CD14-positive monocyte (primary cell): Measurements from ENCODE around the gene ACKR2. TPM values are rescaled to one million over a fixed set of nuclear protein-coding genes. Genes with fewer than 3 reads are reported as not detected.

Source experiments
- DNase-seq, 3 donors: peaks; one replicate each; pipeline ENCODE4 v3.0.0-alpha.2; 2011 to 2022
- H2AFZ ChIP-seq: 2 replicates; pipeline ENCODE4 v1.6.0; 2012; ENCODE audit warnings: mild to moderate bottlenecking, low read depth, low read length, inconsistent platforms; ENCODE audit not compliant: insufficient read depth, poor library complexity, severe bottlenecking
- H3K27ac ChIP-seq, 2 donors: 1 replicate in 1 of 2; 2 replicates in 1 of 2; pipeline ENCODE4 v1.5.1; 2012 to 2013; ENCODE audit warnings: low read length in 2 of 2, control low read depth in 1 of 2, inconsistent platforms in 1 of 2, low read depth in 1 of 2, mild to moderate bottlenecking in 1 of 2
- H3K27me3 ChIP-seq, 2 donors: one replicate each; pipeline versions ENCODE4 v1.6.0 to v1.6.1; 2011 to 2013; ENCODE audit warnings: low read length in 2 of 2; ENCODE audit not compliant: control insufficient read depth in 2 of 2, insufficient read depth in 2 of 2
- H3K36me3 ChIP-seq, 2 donors: replicated peaks in 1 of 2; 1 replicate in 1 of 2; 2 replicates in 1 of 2; pipeline versions ENCODE4 v1.5.1 to v1.6.1; 2012 to 2013; ENCODE audit warnings: low read length in 2 of 2, control low read depth in 1 of 2, inconsistent platforms in 1 of 2, mild to moderate bottlenecking in 1 of 2; ENCODE audit not compliant: insufficient read depth in 2 of 2, control insufficient read depth in 1 of 2
- H3K4me1 ChIP-seq, 2 donors: 1 replicate in 1 of 2; 2 replicates in 1 of 2; pipeline versions ENCODE4 v1.5.1 to v1.6.1; 2012 to 2013; ENCODE audit warnings: low read length in 2 of 2, control low read depth in 1 of 2, inconsistent platforms in 1 of 2, mild to moderate bottlenecking in 1 of 2, moderate library complexity in 1 of 2; ENCODE audit not compliant: insufficient read depth in 2 of 2, control insufficient read depth in 1 of 2
- H3K4me2 ChIP-seq: replicated peaks from 2 replicates; pipeline ENCODE3; 2012; ENCODE audit warnings: low read length, moderate library complexity, mild to moderate bottlenecking; ENCODE audit not compliant: poor library complexity, severe bottlenecking; ENCODE audit errors: extremely low read depth
- H3K4me3 ChIP-seq, 3 experiments: fragments of 200-600 bp in 1 of 3; sonication (generic) in 1 of 3; replicated peaks in 1 of 3; 1 replicate in 2 of 3; 2 replicates in 1 of 3; pipeline ENCODE4 v1.5.1; 2011 to 2013; ENCODE audit warnings: low read length in 3 of 3, mild to moderate bottlenecking in 3 of 3, control low read depth in 2 of 3, low read depth in 2 of 3, inconsistent platforms in 1 of 3, moderate library complexity in 1 of 3
- H3K79me2 ChIP-seq: 2 replicates; pipeline ENCODE4 v1.6.0; 2012; ENCODE audit warnings: mild to moderate bottlenecking, control low read depth, inconsistent platforms, low read length, moderate library complexity; ENCODE audit not compliant: insufficient read depth
- H3K9ac ChIP-seq: 2 replicates; pipeline ENCODE4 v1.6.0; 2017; ENCODE audit warnings: low read length, mild to moderate bottlenecking; ENCODE audit not compliant: insufficient read depth, poor library complexity, severe bottlenecking
- H3K9me3 ChIP-seq, 2 donors: replicated peaks in 1 of 2; 1 replicate in 1 of 2; 2 replicates in 1 of 2; pipeline versions ENCODE4 v1.5.1 to v1.6.1; 2012 to 2013; ENCODE audit warnings: low read length in 2 of 2, control low read depth in 1 of 2; ENCODE audit not compliant: control insufficient read depth in 1 of 2, insufficient read depth in 1 of 2
- H4K20me1 ChIP-seq: 2 replicates; pipeline ENCODE4 v1.6.0; 2012; ENCODE audit warnings: mild to moderate bottlenecking, low read length, control low read depth, moderate library complexity; ENCODE audit not compliant: insufficient read depth
- H3K27ac Mint-ChIP-seq, 7 donors: one replicate each; pipeline ENCODE4 v1.8.0; 2020; ENCODE audit warnings: mild to moderate bottlenecking in 7 of 7, mixed read lengths in 7 of 7, moderate library complexity in 6 of 7, inconsistent platforms in 2 of 7
- H3K27me3 Mint-ChIP-seq, 3 donors: one replicate each; pipeline ENCODE4 v1.8.0; 2021 to 2022; ENCODE audit warnings: low read depth in 3 of 3, mild to moderate bottlenecking in 3 of 3, mixed read lengths in 3 of 3, moderate library complexity in 3 of 3, inconsistent platforms in 1 of 3
- H3K36me3 Mint-ChIP-seq, 2 donors: one replicate each; pipeline ENCODE4 v1.8.0; 2020; ENCODE audit warnings: mixed read lengths in 2 of 2, inconsistent platforms in 1 of 2, mild to moderate bottlenecking in 1 of 2
- H3K4me1 Mint-ChIP-seq: one replicate; pipeline ENCODE4 v1.8.0; 2020; ENCODE audit warnings: mild to moderate bottlenecking, mixed read lengths
- H3K4me3 Mint-ChIP-seq, 2 donors: one replicate each; pipeline ENCODE4 v1.8.0; 2020; ENCODE audit warnings: mild to moderate bottlenecking in 2 of 2, mixed read lengths in 2 of 2, moderate library complexity in 1 of 2
- H3K9me3 Mint-ChIP-seq, 7 donors: one replicate each; pipeline ENCODE4 v1.8.0; 2020 to 2022; ENCODE audit warnings: mixed read lengths in 7 of 7, mild to moderate bottlenecking in 6 of 7, moderate library complexity in 6 of 7, inconsistent platforms in 2 of 7
- WGBS: methylation state at CpG from one replicate; pipeline ENCODE4 v1.1.5; 2013; ENCODE audit warnings: missing lambda C conversion rate; ENCODE audit not compliant: insufficient coverage; 5-methylcytosine and 5-hydroxymethylcytosine counted together
- intact Hi-C, 2 donors: fragments of 100-400 bp; cut with micrococcal nuclease; formaldehyde crosslinking; loops; one replicate each; pipeline versions ENCODE4 v1.15.0 to v1.15.1; 2023
- polyA plus RNA-seq, 3 donors: library from polyadenylated mRNA; depleted of rRNA in 1 of 3; unstranded in 2 of 3; stranded (reverse) in 1 of 3; fragments of 300-500 nt in 2 of 3; fragments of >200 nt in 1 of 3; fragmentation: Illumina TruSeq in 2 of 3; gene quantifications; 1 replicate in 2 of 3; 2 replicates in 1 of 3; pipeline ENCODE4 v1.2.3, GENCODE V29; 2012 to 2021
- TF ChIP-seq, protein P1 (sequence below): fragments of 200-600 bp; IDR thresholded peaks from one replicate; pipeline ENCODE4 v1.8.0; 2022; ENCODE audit warnings: antibody characterized with exemption, mild to moderate bottlenecking

ACKR2 gene
- polyA plus RNA-seq, 3 donors = 0.49 TPM; not detected in 2

DNA sequence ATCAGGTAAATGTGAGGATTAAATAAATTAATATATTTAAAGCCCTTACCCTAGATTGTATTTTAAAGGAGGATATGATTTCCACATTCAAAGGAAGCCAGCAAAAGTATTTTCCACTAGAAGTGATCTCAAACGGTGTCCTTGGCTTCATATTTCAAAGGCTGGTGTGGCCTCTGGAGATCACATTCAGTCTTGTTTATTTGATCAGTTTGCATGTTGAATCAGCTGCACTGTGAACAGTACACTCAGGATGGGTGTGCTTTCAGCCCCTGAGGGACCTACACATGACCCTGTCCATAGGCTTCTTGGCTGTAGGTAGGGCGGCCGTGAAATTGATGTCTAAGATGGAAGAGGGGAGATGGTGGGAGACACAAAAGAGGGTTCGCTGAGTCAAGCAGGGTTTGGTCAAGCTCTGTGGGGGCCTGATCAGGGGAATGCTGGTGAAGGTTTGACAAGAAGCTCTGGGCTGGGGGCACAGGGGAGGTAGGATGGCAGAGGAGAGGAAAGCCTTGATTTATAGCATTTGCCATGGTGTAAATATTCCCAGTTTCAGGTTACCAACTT lies 44.6 kb downstream of the ACKR2 start:
- H3K4me3 Mint-ChIP-seq = no peak overlapping the region
- H3K36me3 ChIP-seq = no peaks in the 10 kb centered on the region
- 93% methylated on average over 4 of the region's 4 CpGs for WGBS

DNA sequence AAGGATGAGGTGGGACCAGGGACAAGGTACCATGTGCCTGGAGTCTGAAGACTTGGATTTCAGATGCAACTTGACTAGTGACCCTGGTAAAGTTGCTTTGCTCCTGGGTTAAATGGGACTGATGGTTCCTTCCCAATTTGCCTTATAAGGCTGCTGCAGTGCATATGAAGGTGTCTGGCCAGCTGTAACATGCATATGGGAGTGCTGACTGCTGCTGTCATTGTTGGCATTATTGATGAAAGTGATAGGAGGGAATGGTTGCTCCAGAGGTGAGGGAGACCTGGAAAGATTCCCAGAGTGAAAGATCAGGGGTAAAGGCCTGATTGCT lies 45.9 kb downstream of the ACKR2 start:
- Histone ChIP-seq H3K4me3 (no peak overlapping the region), H3K9me3 (no peaks in the 10 kb centered on the region), H3K27ac (no peak overlapping the region), H2AFZ (no peak overlapping the region), H3K79me2 (no peaks in the 10 kb centered on the region), H3K9ac (no peak overlapping the region), H4K20me1 (no peaks in the 10 kb centered on the region), H3K4me2 (no peak overlapping the region), H3K4me1 (no peaks in the 10 kb centered on the region), H3K36me3 (no peaks in the 10 kb centered on the region), H3K27me3 (no peaks in the 10 kb centered on the region)
- TF ChIP-seq, protein P1, sequence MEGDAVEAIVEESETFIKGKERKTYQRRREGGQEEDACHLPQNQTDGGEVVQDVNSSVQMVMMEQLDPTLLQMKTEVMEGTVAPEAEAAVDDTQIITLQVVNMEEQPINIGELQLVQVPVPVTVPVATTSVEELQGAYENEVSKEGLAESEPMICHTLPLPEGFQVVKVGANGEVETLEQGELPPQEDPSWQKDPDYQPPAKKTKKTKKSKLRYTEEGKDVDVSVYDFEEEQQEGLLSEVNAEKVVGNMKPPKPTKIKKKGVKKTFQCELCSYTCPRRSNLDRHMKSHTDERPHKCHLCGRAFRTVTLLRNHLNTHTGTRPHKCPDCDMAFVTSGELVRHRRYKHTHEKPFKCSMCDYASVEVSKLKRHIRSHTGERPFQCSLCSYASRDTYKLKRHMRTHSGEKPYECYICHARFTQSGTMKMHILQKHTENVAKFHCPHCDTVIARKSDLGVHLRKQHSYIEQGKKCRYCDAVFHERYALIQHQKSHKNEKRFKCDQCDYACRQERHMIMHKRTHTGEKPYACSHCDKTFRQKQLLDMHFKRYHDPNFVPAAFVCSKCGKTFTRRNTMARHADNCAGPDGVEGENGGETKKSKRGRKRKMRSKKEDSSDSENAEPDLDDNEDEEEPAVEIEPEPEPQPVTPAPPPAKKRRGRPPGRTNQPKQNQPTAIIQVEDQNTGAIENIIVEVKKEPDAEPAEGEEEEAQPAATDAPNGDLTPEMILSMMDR = no peak
- H3K27ac Mint-ChIP-seq = no peak overlapping the region
- no peak overlapping the region for H3K4me3 Mint-ChIP-seq
- H3K27me3 Mint-ChIP-seq = peaks cover 4 to 5% (median 4%) of the 10 kb centered on the region in 3 donors
- peaks cover 0 to 7% (median 3%) of the 10 kb centered on the region in 7 donors for H3K9me3 Mint-ChIP-seq
- DNase-seq = no peak
- H3K4me1 Mint-ChIP-seq = no peaks in the 10 kb centered on the region
- no peaks in the 10 kb centered on the region for H3K36me3 Mint-ChIP-seq
- intact Hi-C loops = no loop called here

More for the DNA sequence above, 44.6 kb downstream of the ACKR2 start:
- no peak for DNase-seq
- peaks cover 0 to 4% (median 1%) of the 10 kb centered on the region in 3 donors for H3K27me3 Mint-ChIP-seq
- H3K9me3 Mint-ChIP-seq = no peaks in the 10 kb centered on the region
- H2AFZ ChIP-seq = no peak overlapping the region
- H3K4me1 ChIP-seq = no peaks in the 10 kb centered on the region
- no peaks in the 10 kb centered on the region for H3K36me3 Mint-ChIP-seq
- intact Hi-C loops = no loop called here
- no peak overlapping the region for H3K4me2 ChIP-seq
- H3K9ac ChIP-seq = no peak overlapping the region
- TF ChIP-seq, protein P1 = no peak
- H3K27ac Mint-ChIP-seq = no peak overlapping the region
- no peaks in the 10 kb centered on the region for H4K20me1 ChIP-seq
- no peak overlapping the region for H3K4me3 ChIP-seq
- no peak overlapping the region for H3K27ac ChIP-seq
- no peaks in the 10 kb centered on the region for H3K9me3 ChIP-seq
- H3K79me2 ChIP-seq = no peaks in the 10 kb centered on the region
- H3K27me3 ChIP-seq = no peaks in the 10 kb centered on the region
- H3K4me1 Mint-ChIP-seq = no peaks in the 10 kb centered on the region
